NCI-H146 (cell line): ENCODE results near the gene BUD23.
"Not testable (repeated sequence)": the region's sequence is repeated elsewhere in the genome, so short reads cannot be mapped to it uniquely, and the experiment has no call there.

Experiments used
- DNase-seq: peaks from one replicate; lab custom pipeline; 2025; lab: John Stamatoyannopoulos, UW

The BUD23 gene

GRCh38 chr7:73718905-73719805, 35.8 kb downstream of the BUD23 start, which contains the start of gene STX1A:
Gene STX1A (minus strand): TSS chr7:73719669. CDS start chr7:73719631, 38 bp downstream.
- DNase-seq = peak; percentile 77

GRCh38 chr7:73719806-73720169, 36.4 kb downstream of the BUD23 start:
- DNase-seq = no peak

- not testable (repeated sequence) for DNase-seq
Observed at GRCh38 chr7:73720443-73720842, 37.0 kb downstream of the BUD23 start.

- DNase-seq = no peak
Observed at GRCh38 chr7:73721377-73721817, 38.0 kb downstream of the BUD23 start.

- not testable (repeated sequence) for DNase-seq
Observed at GRCh38 chr7:73722182-73722581, 38.8 kb downstream of the BUD23 start.

- no peak for DNase-seq
Observed at GRCh38 chr7:73722785-73723184, 39.4 kb downstream of the BUD23 start.

GRCh38 chr7:73723813-73724212, 40.4 kb downstream of the BUD23 start:
- no peak for DNase-seq

GRCh38 chr7:73726083-73726466, 42.7 kb downstream of the BUD23 start:
- DNase-seq = no peak

GRCh38 chr7:73727952-73728351, 44.6 kb downstream of the BUD23 start:
- DNase-seq = no peak

- no peak for DNase-seq
Observed at GRCh38 chr7:73728551-73728950, 45.2 kb downstream of the BUD23 start.

GRCh38 chr7:73730485-73730884, 47.1 kb downstream of the BUD23 start:
- DNase-seq = no peak

- no peak for DNase-seq
Observed at GRCh38 chr7:73732397-73732796, 49.0 kb downstream of the BUD23 start.

GRCh38 chr7:73734619-73735527, 51.5 kb downstream of the BUD23 start:
- peak; percentile 80 for DNase-seq

GRCh38 chr7:73735528-73735905, 52.1 kb downstream of the BUD23 start:
- DNase-seq = no peak

- no peak for DNase-seq
Observed at GRCh38 chr7:73736885-73737284, 53.5 kb downstream of the BUD23 start.

GRCh38 chr7:73737491-73738219, 54.3 kb downstream of the BUD23 start:
- DNase-seq = no peak

GRCh38 chr7:73738220-73738611, 54.8 kb downstream of the BUD23 start:
- peak; percentile 59 for DNase-seq

GRCh38 chr7:73738612-73739386, 55.4 kb downstream of the BUD23 start, which contains the start of gene ABHD11:
Gene ABHD11 (minus strand): TSS chr7:73738802. CDS start chr7:73738770, 32 bp downstream.
- peak; percentile 98 for DNase-seq

GRCh38 chr7:73739387-73739767, 56.0 kb downstream of the BUD23 start:
- DNase-seq = peak; percentile 66

- DNase-seq = no peak
Observed at GRCh38 chr7:73740212-73740611, 56.8 kb downstream of the BUD23 start.

GRCh38 chr7:73740771-73741170, 57.4 kb downstream of the BUD23 start:
- DNase-seq = no peak
